Measurements from ENCODE around the gene CFAP46.

Gene CFAP46

GRCh38 chr10:132951926-132952325, 9.6 kb upstream of the CFAP46 start:
- H3K27ac ChIP-seq, result no peak overlapping the region
- no peak for DNase-seq
- no peaks in the 10 kb centered on the region for H3K9me3 ChIP-seq (ENCODE audit: severe bottlenecking)
- no peaks in the 10 kb centered on the region for H3K27me3 ChIP-seq (ENCODE audit: insufficient read depth, low read depth, severe bottlenecking)
- H3K4me3 ChIP-seq (ENCODE audit: low read depth, low read length), result no peak overlapping the region
- H3K36me3 ChIP-seq, result no peaks in the 10 kb centered on the region
- no peak for TF ChIP-seq CTCF (IDR thresholded peaks at IDR 0.05; ENCODE audit: low read depth, low read length)

- Histone ChIP-seq H3K27me3 (ENCODE audit: insufficient read depth, low read depth, severe bottlenecking) (no peaks in the 10 kb centered on the region), H3K9me3 (ENCODE audit: severe bottlenecking) (no peaks in the 10 kb centered on the region), H3K4me3 (ENCODE audit: low read depth, low read length) (no peak overlapping the region), H3K27ac (no peak overlapping the region), H3K36me3 (no peaks in the 10 kb centered on the region)
- no peak for DNase-seq
- no peak for TF ChIP-seq CTCF (IDR thresholded peaks at IDR 0.05; ENCODE audit: low read depth, low read length)
Measured at GRCh38 chr10:132948351-132948750, 6.0 kb upstream of the CFAP46 start.

- no peak for TF ChIP-seq CTCF (IDR thresholded peaks at IDR 0.05; ENCODE audit: low read depth, low read length)
- Histone ChIP-seq H3K4me3 (ENCODE audit: low read depth, low read length) (no peak overlapping the region), H3K27ac (no peak overlapping the region), H3K36me3 (no peaks in the 10 kb centered on the region), H3K27me3 (ENCODE audit: insufficient read depth, low read depth, severe bottlenecking) (no peaks in the 10 kb centered on the region), H3K9me3 (ENCODE audit: severe bottlenecking) (no peaks in the 10 kb centered on the region)
- DNase-seq, result no peak
Measured at GRCh38 chr10:132947843-132948242, 5.5 kb upstream of the CFAP46 start.

GRCh38 chr10:132946806-132947546, 4.6 kb upstream of the CFAP46 start:
- no peaks in the 10 kb centered on the region for H3K27me3 ChIP-seq (ENCODE audit: insufficient read depth, low read depth, severe bottlenecking)
- H3K36me3 ChIP-seq, result no peaks in the 10 kb centered on the region
- H3K27ac ChIP-seq, result no peak overlapping the region
- no peak for DNase-seq
- no peak overlapping the region for H3K4me3 ChIP-seq (ENCODE audit: low read depth, low read length)
- no peaks in the 10 kb centered on the region for H3K9me3 ChIP-seq (ENCODE audit: severe bottlenecking)
- no peak for TF ChIP-seq CTCF (IDR thresholded peaks at IDR 0.05; ENCODE audit: low read depth, low read length)

- H3K27ac ChIP-seq, result no peak overlapping the region
- no peaks in the 10 kb centered on the region for H3K27me3 ChIP-seq (ENCODE audit: insufficient read depth, low read depth, severe bottlenecking)
- no peak for TF ChIP-seq CTCF (IDR thresholded peaks at IDR 0.05; ENCODE audit: low read depth, low read length)
- DNase-seq, result no peak
- no peaks in the 10 kb centered on the region for H3K9me3 ChIP-seq (ENCODE audit: severe bottlenecking)
- no peaks in the 10 kb centered on the region for H3K36me3 ChIP-seq
- no peak overlapping the region for H3K4me3 ChIP-seq (ENCODE audit: low read depth, low read length)
Measured at GRCh38 chr10:132946311-132946710, 3.9 kb upstream of the CFAP46 start.

GRCh38 chr10:132945894-132946255, 3.5 kb upstream of the CFAP46 start:
- TF ChIP-seq CTCF (IDR thresholded peaks at IDR 0.05; ENCODE audit: low read depth, low read length), result no peak
- Histone ChIP-seq H3K27me3 (ENCODE audit: insufficient read depth, low read depth, severe bottlenecking) (no peaks in the 10 kb centered on the region), H3K27ac (no peak overlapping the region), H3K9me3 (ENCODE audit: severe bottlenecking) (no peaks in the 10 kb centered on the region), H3K4me3 (ENCODE audit: low read depth, low read length) (no peak overlapping the region), H3K36me3 (no peaks in the 10 kb centered on the region)
- no peak for DNase-seq
